ENCODE results near the gene WNT7A. TPM values are rescaled to one million over a fixed set of nuclear protein-coding genes. Genes with fewer than 3 reads are reported as not detected.

The WNT7A gene
- total RNA-seq, 1 experiment from 2014 or later = 0.34 TPM

- BruUV-seq (replicated peaks) = no TSS peak
- H3K9me2 ChIP-seq (ENCODE audit: insufficient read depth) = no peaks in the 10 kb centered on the region
- ChIA-PET RAD21 (ENCODE audit: low non-redundant PET in 1 of 2, low total read pairs in 2 of 2, uncharacterized antibody in 2 of 2, unreplicated experiment in 2 of 2) (no interaction called here), CTCF (no interaction called here), POLR2A (no interaction called here)
- no peaks in the 10 kb centered on the region for H4K20me1 ChIP-seq (ENCODE audit: insufficient read depth)
- H3K36me3 ChIP-seq (ENCODE audit: control insufficient read depth in 1 of 2, insufficient read depth in 2 of 2, low read length in 2 of 2) = no peaks in the 10 kb centered on the region
- no peak overlapping the region for H3K4me3 ChIP-seq (replicated peaks in 1 of 2; ENCODE audit: low read depth in 1 of 2, low read length in 2 of 2)
- DNase-seq (ENCODE audit: low read depth, low spot score) (no peak), ATAC-seq (no peak)
- H3K4me1 ChIP-seq (ENCODE audit: control insufficient read depth in 1 of 2, insufficient read depth in 2 of 2, low read length in 2 of 2) = no peaks in the 10 kb centered on the region
- no peaks in the 10 kb centered on the region for H3K79me2 ChIP-seq (ENCODE audit: insufficient read depth, low read length)
- H3K9ac ChIP-seq (ENCODE audit: low read length) = no peak overlapping the region
- peaks cover 0 to 1% of the 10 kb centered on the region in 2 experiments; a peak in 2 of 4 replicates for H3K9me3 ChIP-seq (ENCODE audit: control insufficient read depth in 1 of 2, insufficient read depth in 1 of 2, low read depth in 1 of 2, low read length in 2 of 2)
- H3K27me3 ChIP-seq (ENCODE audit: insufficient read depth, low read length) = no peaks in the 10 kb centered on the region
- no peak overlapping the region for H2AFZ ChIP-seq (ENCODE audit: low read depth, low read length, poor library complexity, severe bottlenecking)
- TF ChIP-seq SP1 (IDR thresholded peaks at IDR 0.05; ENCODE audit: low read depth) = no peak
- no peak for TF ChIP-seq ZBTB33 (IDR thresholded peaks at IDR 0.05; ENCODE audit: extremely low read depth, insufficient replicate concordance, low read length)
- no peak for TF ChIP-seq JUND (IDR thresholded peaks at IDR 0.05)
- TF ChIP-seq CEBPB (IDR thresholded peaks at IDR 0.05; ENCODE audit: low read depth) = no peak
- no peak overlapping the region for H3K4me2 ChIP-seq (ENCODE audit: low read length)
- no peak overlapping the region for H3K27ac ChIP-seq (ENCODE audit: low read depth, low read length)
- intact Hi-C loops (cut with micrococcal nuclease) = no loop called here
Measured at GRCh38 chr3:13808550-13808949, 71.3 kb downstream of the WNT7A start.

GRCh38 chr3:13801361-13802204, 78.3 kb downstream of the WNT7A start:
- ChIA-PET CTCF (no interaction called here), RAD21 (ENCODE audit: low non-redundant PET in 1 of 2, low total read pairs in 2 of 2, uncharacterized antibody in 2 of 2, unreplicated experiment in 2 of 2) (no interaction called here), POLR2A (no interaction called here)
- H3K4me2 ChIP-seq (ENCODE audit: low read length) = peak overlapping the region; percentile 13; the same call in 1 of the 2 replicates
- BruUV-seq (replicated peaks) = no TSS peak
- intact Hi-C loops (cut with micrococcal nuclease) = no loop called here
- H3K9ac ChIP-seq (ENCODE audit: low read length) = no peak overlapping the region
- no peaks in the 10 kb centered on the region for H3K79me2 ChIP-seq (ENCODE audit: insufficient read depth, low read length)
- H3K9me2 ChIP-seq (ENCODE audit: insufficient read depth) = no peaks in the 10 kb centered on the region
- H3K9me3 ChIP-seq (ENCODE audit: control insufficient read depth in 1 of 2, insufficient read depth in 1 of 2, low read depth in 1 of 2, low read length in 2 of 2) = no peaks in the 10 kb centered on the region
- H2AFZ ChIP-seq (ENCODE audit: low read depth, low read length, poor library complexity, severe bottlenecking) = no peak overlapping the region
- no peaks in the 10 kb centered on the region for H3K27me3 ChIP-seq (ENCODE audit: insufficient read depth, low read length)
- DNase-seq (ENCODE audit: low read depth, low spot score) = no peak
- H3K4me1 ChIP-seq (ENCODE audit: control insufficient read depth in 1 of 2, insufficient read depth in 2 of 2, low read length in 2 of 2) = peaks cover 0 to 7% of the 10 kb centered on the region in 2 experiments; a peak in 2 of 4 replicates
- H3K27ac ChIP-seq (ENCODE audit: low read depth, low read length) = no peak overlapping the region
- H3K4me3 ChIP-seq (replicated peaks in 1 of 2; ENCODE audit: low read depth in 1 of 2, low read length in 2 of 2) = no peak overlapping the region
- ATAC-seq = peak; percentile 63; the same call in 1 of the 2 replicates
- no peaks in the 10 kb centered on the region for H4K20me1 ChIP-seq (ENCODE audit: insufficient read depth)
- TF ChIP-seq POLR2AphosphoS5 (IDR thresholded peaks at IDR 0.05; ENCODE audit: low read depth, low read length) = no peak
- no peak for TF ChIP-seq TCF7L2 (IDR thresholded peaks at IDR 0.05; ENCODE audit: borderline replicate concordance, extremely low read depth, insufficient read depth, insufficient read length)
- no peak for TF ChIP-seq EGR1 (IDR thresholded peaks at IDR 0.05; ENCODE audit: low read depth)
- no peak for TF ChIP-seq ZFX (IDR thresholded peaks at IDR 0.05)
- TF ChIP-seq EZH2 (IDR thresholded peaks at IDR 0.05) = no peak
- no peak for TF ChIP-seq RAD21 (IDR thresholded peaks at IDR 0.05; ENCODE audit: low read depth)
- TF ChIP-seq MAX (IDR thresholded peaks at IDR 0.05) = peak; percentile 69
- peak; percentile 34; the same call in 1 of the 2 replicates for TF ChIP-seq FOSL1 (IDR thresholded peaks at IDR 0.05; ENCODE audit: low read depth)
- TF ChIP-seq JUND (IDR thresholded peaks at IDR 0.05) = 0 out of 2 replicates have a peak, but pooled peaks have one; percentile 33
- no peaks in the 10 kb centered on the region for H3K36me3 ChIP-seq (ENCODE audit: control insufficient read depth in 1 of 2, insufficient read depth in 2 of 2, low read length in 2 of 2)
